ENCODE measurements around the gene TMEM9B.

TMEM9B gene

DNA sequence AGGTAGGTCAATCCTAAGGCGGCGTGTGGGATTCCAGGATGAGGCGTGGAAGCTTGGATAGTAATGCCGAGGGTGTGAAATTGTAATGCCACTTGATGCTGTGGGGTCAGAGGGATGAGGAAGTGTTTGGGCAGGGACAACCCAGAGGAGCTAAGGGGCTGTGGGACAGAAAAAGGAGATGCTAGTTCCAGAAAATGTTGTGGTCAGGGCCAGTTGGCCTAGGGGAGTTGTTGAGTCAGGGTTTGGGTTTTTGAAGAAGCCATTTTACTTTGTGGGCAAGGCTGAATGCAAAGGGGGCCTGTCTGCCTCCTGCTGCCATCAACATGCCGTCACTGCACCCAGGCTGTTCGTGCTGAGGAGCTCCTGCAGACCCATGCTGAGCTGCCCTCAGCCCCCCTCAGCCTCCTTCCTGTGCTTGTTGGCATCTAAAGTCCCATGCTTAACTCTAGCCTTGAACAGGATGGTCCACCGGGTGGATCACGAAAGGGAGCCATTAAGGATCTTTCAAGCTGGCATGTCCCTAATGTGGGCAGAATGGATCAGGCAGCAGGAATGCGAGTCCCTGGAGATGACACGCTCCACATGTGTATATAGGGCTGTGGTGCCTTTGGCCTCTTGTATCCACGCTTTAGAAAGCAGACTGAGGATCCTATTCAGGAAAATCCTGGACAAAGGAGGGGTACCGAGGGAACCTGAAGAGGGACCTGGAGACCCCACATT lies 33.6 kb downstream of the TMEM9B start:
- DNase-seq (ENCODE audit: low read depth), result no peak

DNA sequence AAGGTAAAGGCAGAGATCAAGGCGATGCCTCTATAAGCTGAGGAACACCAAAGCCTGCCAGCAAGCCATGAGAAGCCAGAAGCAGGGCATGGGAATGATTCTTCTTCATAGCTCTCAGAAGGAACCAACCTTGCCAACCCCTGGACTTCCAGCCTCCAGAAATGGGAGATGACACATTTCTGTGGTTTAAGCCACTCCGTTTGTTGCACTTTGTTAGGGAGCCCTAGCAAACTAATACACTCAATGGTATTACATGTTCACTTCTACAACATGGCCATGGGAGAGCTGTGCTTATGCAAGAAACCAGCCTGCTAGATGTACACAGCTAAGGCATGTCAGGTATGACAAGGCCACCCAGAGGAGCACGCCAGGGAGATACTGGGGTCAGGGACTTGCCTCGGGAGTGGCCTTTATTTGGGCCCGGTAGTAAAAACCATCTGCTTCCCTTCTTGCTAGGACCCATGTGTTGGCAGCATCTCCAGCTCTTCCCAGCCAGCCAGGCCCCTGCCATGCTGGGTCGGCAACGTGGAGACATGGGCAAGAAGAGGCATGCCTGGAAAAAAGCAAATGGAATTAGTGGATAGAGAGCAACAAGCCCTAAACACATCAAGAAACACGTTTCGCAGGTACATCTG lies 35.1 kb downstream of the TMEM9B start:
- no peak for DNase-seq (ENCODE audit: low read depth)

GRCh38 chr11:8928205-8928604 lies 36.0 kb downstream of the TMEM9B start:
- no peak for DNase-seq (ENCODE audit: low read depth)

GRCh38 chr11:8927233-8927632 lies 37.0 kb downstream of the TMEM9B start:
- DNase-seq (ENCODE audit: low read depth), result no peak

DNA sequence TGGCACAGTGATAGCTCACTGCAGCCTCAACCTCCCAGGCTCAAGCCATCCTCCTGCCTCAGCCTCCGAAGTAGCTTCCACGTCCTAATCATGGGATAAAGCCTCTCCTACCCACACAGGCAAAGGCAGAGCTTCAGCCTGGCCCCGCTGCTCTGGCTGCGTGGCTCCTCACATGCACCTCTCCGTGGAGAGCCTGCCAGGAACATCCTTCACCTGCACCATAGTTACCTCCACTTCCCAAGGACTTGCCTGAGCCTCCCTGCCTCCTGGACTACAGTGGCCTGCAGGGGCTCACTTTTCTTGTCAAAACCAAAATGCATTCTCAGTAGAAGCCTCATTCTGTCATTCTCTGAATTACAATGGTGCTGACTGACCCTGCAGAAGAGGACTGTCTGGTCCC lies 38.0 kb downstream of the TMEM9B start:
- no peak for DNase-seq (ENCODE audit: low read depth)

DNA sequence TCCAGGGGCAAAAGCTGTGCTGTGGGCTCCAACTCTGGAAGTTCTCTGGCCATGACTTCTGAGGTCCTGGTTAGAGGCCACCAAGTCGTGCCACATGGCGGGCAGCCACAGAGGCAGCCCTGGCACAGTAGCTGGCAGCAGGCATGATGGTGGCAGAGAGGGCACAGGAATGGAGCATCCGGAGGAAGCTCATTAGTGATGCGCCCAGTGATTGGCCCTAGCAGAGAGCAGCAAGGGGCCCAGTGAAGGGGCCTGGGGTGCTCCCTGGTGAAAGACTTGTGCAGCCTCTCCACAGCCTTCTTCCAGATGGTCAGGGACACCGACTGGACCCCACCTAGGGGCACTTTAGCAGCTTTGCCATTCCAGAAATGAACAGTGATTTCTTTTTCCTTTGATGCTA lies 38.5 kb downstream of the TMEM9B start:
- DNase-seq (ENCODE audit: low read depth), result no peak

DNA sequence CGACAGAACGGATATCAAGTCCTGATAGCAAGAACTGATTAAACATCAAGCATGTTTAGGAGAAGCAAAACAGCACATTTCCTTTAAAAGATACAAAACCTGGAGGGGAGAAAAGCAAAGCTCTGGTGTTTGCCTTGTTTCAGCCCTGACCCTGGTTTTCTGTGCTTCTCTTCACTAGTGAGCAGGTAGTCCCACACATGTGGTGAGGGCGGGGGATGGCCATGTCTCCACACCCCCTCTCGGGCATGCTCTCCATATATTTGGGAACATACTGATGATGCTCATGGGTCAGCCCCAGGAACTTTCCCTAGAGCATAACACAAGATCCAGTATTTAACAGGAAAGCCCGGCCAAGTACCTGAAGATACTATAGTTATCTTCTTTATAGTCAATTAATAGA lies 41.6 kb downstream of the TMEM9B start:
- DNase-seq (ENCODE audit: low read depth), result no peak

DNA sequence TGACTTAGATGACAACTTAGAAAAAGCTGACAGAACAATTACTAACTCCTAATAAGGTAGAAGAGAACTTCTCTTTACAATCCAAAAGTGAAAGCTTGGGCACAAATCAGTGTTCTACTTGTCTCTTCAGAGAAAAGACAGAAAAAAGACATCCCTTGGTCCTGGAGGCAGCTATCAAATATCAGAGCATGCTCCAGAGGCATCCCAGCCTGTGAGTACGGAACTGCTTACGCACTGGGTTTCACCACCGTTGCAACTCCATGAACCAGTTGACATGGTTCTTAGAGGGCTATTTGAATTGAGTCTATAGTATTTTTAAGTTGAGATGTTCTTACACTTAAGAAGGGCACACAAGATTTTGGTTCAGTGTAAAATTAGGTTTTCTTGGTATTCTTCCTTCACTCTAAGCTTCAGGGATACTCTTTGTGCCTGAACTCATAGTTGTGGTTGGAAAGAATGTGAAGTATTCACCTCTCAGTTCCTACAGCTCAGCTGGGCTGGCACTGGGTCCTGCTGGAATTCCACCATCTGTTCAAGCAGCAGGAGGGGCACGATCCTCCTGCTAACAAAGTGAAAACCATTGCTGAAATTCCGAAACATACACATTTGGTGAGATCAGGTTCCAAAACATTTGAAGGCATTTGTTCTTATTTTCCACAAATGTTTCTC lies 47.0 kb downstream of the TMEM9B start:
- no peak for DNase-seq (ENCODE audit: low read depth)

- DNase-seq (ENCODE audit: low read depth), result no peak
Observed at GRCh38 chr11:8914661-8915018, 49.6 kb downstream of the TMEM9B start.

DNA sequence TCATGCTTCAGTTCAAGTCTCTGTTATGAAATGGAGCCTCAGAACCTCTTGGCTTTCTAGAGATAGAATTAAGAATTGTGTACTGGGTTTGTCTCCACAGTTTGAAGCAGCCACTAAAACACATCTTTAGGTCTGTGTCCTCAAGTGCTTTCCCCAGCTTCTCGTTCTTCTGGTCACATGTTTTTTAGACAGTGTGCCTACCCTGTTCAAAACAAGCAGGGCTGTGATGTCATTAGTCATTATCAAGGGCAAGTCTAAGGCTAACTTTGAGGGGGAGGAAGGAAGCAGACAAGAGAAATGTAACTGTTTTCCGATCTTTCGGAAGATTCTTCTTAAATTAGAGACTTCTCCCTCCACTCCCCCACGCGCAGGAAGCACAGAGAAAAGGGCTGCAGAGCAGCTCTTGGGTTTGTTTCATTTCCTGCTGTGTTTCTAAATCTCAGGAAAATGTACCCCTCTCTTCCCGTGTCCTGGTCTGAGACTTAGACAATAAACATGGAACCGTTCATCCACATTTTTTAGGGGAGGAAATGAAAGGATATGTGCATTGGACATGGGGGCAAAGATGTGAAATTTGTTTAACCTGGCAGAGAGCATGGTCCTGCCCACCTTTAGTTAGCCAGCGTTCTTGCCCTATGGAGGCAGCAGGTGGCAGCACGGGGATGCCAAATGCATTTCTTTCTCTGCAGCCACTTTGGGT lies 50.1 kb downstream of the TMEM9B start:
- DNase-seq (ENCODE audit: low read depth), result peak; percentile 37

DNA sequence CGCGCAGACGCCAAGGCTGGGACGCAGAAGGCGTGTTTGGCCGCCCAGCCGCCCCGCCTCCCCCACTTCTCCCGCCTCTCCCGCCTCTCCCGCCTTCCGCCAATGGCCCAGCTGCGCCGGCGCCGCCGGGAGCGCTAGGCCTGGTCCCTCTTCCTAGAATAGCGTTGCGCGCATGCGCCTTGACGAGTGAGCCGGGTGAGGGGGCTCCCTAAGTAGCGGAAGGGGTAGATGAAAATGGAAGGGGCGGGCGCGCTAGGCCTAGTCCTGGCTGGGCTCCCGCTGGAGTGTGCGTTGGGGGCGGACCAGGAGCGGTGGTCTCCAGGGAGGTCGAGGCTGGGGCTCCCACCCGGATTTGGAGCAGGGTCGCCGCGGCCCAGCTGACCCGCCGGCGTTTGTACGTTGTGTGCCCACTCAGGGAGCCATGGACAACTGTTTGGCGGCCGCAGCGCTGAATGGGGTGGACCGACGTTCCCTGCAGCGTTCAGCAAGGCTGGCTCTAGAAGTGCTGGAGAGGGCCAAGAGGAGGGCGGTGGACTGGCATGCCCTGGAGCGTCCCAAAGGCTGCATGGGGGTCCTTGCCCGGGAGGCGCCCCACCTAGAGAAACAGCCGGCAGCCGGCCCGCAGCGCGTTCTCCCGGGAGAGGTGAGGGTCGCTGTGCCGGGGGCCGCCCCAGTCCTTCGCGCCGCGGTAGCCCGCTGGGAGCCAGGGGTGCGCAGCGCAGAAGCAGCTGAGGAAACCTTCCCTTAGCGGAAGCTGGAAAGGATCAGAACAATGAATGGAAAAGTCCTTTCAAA lies 53.0 kb downstream of the TMEM9B start, which contains the start of gene AKIP1:
AKIP1 (plus strand) TSS at position 161 of the 795 bp plus-strand sequence; CDS start at position 422, 261 bp downstream.
- DNase-seq (ENCODE audit: low read depth), result peak; percentile 81

DNA sequence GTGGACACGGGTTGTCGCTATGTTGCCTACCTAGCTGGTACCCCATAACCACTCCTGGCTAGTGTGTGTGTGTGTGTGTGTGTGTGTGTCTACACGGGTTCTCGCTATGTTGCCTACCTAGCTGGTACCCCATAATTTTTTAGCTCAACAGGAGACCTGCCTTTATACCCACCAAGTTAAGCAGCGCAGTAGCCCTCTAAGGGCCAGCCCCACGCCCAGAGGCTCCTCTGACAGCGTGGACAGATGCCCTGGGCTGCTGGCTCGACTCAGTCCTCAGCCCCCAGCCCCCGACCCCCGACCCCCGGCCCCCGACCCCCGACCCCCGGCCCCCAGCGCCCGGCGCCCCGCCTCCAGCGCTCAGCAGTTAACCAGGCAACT lies 53.6 kb downstream of the TMEM9B start:
- DNase-seq (ENCODE audit: low read depth), result no peak

DNA sequence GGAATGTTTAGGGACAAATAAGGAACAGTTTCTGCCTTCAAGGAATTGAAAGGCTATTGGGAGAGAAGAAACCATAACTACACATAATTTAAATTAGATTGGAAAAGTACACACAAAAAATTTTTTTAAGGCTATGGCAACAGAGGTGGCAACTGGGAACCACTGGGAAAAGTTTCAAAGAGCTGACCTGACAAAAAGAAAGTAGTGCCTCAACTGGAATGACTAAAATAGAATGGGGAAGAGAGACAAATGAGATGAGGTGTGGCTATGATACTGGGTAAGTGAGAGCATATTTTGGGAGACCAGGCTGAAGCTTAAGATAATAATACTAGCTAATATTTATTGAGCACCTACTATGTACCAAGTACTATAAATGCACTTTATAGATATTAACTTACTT lies 56.1 kb downstream of the TMEM9B start:
- DNase-seq (ENCODE audit: low read depth), result no peak

GRCh38 chr11:8907116-8907515 lies 57.1 kb downstream of the TMEM9B start:
- DNase-seq (ENCODE audit: low read depth), result no peak

- no peak for DNase-seq (ENCODE audit: low read depth)
Observed at GRCh38 chr11:8905528-8906165, 58.6 kb downstream of the TMEM9B start.

GRCh38 chr11:8899119-8899753 lies 65.0 kb downstream of the TMEM9B start:
- DNase-seq (ENCODE audit: low read depth), result no peak
